Esophagus squamous epithelium (tissue), 5 donors: ENCODE measurements around the gene TANGO2. TPM values are rescaled to one million over a fixed set of nuclear protein-coding genes. Genes with fewer than 3 reads are reported as not detected.

ENCODE experiments used
- DNase-seq: peaks from one replicate; lab custom pipeline; 2025; lab: John Stamatoyannopoulos, UW
- H3K27ac ChIP-seq, 4 donors: fragments of 200-600 bp; sonication (generic); one replicate each; pipeline ENCODE4 v1.5.1; 2016 to 2019; ENCODE audit warnings: mild to moderate bottlenecking in 1 of 4
- H3K27me3 ChIP-seq, 4 donors: fragments of 200-600 bp; sonication (generic); 1 replicate in 3 of 4; 2 replicates in 1 of 4; pipeline versions ENCODE4 v1.5.1 to v1.6.0; 2017 to 2021; ENCODE audit warnings: antibody characterized with exemption in 1 of 4
- H3K36me3 ChIP-seq, 3 donors: fragments of 200-600 bp; sonication (generic); one replicate each; pipeline ENCODE4 v1.5.1; 2016 to 2019
- H3K4me1 ChIP-seq, 3 donors: fragments of 200-600 bp; sonication (generic); one replicate each; pipeline ENCODE4 v1.5.1; 2017 to 2019
- H3K4me3 ChIP-seq, 4 donors: fragments of 200-600 bp; sonication (generic); 1 replicate in 3 of 4; 2 replicates in 1 of 4; pipeline ENCODE4 v1.5.1; 2016 to 2019; ENCODE audit warnings: mild to moderate bottlenecking in 2 of 4, moderate library complexity in 1 of 4
- H3K9me3 ChIP-seq, 3 donors: fragments of 200-600 bp; sonication (generic); one replicate each; pipeline ENCODE4 v1.5.1; 2016 to 2019
- CTCF ChIP-seq, 6 experiments: fragments of 450-650 bp in 4 of 6; fragments of 200-600 bp in 2 of 6; sonication (generic) in 2 of 6; IDR thresholded peaks; one replicate each; pipeline ENCODE4 v1.5.1; 2016 to 2019; ENCODE audit warnings: antibody characterized with exemption in 6 of 6, mild to moderate bottlenecking in 4 of 6, moderate library complexity in 4 of 6
- POLR2A ChIP-seq, 4 donors: fragments of 450-650 bp; IDR thresholded peaks; one replicate each; pipeline ENCODE4 v1.6.1; 2017; ENCODE audit warnings: antibody characterized with exemption in 4 of 4, mild to moderate bottlenecking in 4 of 4, moderate library complexity in 3 of 4
- WGBS, 2 donors: methylation state at CpG; one replicate each; pipeline ENCODE4 v1.1.5; 2018; 5-methylcytosine and 5-hydroxymethylcytosine counted together
- intact Hi-C: fragments of 100-400 bp; cut with DNase I; formaldehyde crosslinking; loops from one replicate; pipeline ENCODE4 v1.15.0; 2022
- total RNA-seq, 4 donors: library from RNA; depleted of rRNA; stranded (reverse); fragments of >200 nt; gene quantifications; one replicate each; pipeline ENCODE4 v1.1.0, GENCODE V29; 2016
- donor health status: DM: yes; HTN: yes; CAD: no.

TANGO2 gene
- total RNA-seq, 4 donors from 2014 or later, result 14.0 to 28.2 (median 17.6) TPM

GRCh38 chr22:20056161-20056560 is 35.3 kb downstream of the TANGO2 start:
- intact Hi-C loops, result no loop called here
- Histone ChIP-seq H3K27ac (no peak overlapping the region), H3K4me1 (peaks cover 0 to 12% (median under 1%) of the 10 kb centered on the region in 3 donors), H3K4me3 (no peak overlapping the region), H3K27me3 (no peaks in the 10 kb centered on the region), H3K36me3 (peaks cover 17 to 80% (median 22%) of the 10 kb centered on the region in 3 donors), H3K9me3 (no peaks in the 10 kb centered on the region)
- TF ChIP-seq POLR2A (IDR thresholded peaks at IDR 0.05) (no peak), CTCF (IDR thresholded peaks at IDR 0.05) (no peak)
- DNase-seq, result no peak
- 84 to 93% methylated on average over 6 to 10 of the region's 10 CpGs for WGBS, 2 donors

- intact Hi-C loops, result no loop called here
Measured at GRCh38 chr22:20056696-20057386, 35.9 kb downstream of the TANGO2 start.

GRCh38 chr22:20057596-20058268 is 36.8 kb downstream of the TANGO2 start:
- H3K27me3 ChIP-seq, result no peaks in the 10 kb centered on the region
- no peak overlapping the region for H3K27ac ChIP-seq
- no peak overlapping the region for H3K4me3 ChIP-seq
- intact Hi-C loops, result no loop called here
- 90 to 94% methylated on average over 10 to 11 of the region's 13 CpGs for WGBS, 2 donors
- no peak for DNase-seq
- peaks cover 25 to 80% (median 38%) of the 10 kb centered on the region in 3 donors for H3K36me3 ChIP-seq
- H3K9me3 ChIP-seq, result no peaks in the 10 kb centered on the region
- H3K4me1 ChIP-seq, result peaks cover 8 to 20% (median 15%) of the 10 kb centered on the region in 3 donors
- TF ChIP-seq CTCF (IDR thresholded peaks at IDR 0.05), result no peak
- TF ChIP-seq POLR2A (IDR thresholded peaks at IDR 0.05), result no peak

More at GRCh38 chr22:20056696-20057386, 35.9 kb downstream of the TANGO2 start:
- no peak for DNase-seq
- WGBS, 2 donors, result 90 to 96% methylated on average over 5 to 12 of the region's 16 CpGs
- Histone ChIP-seq H3K4me1 (peaks cover 1 to 18% (median 7%) of the 10 kb centered on the region in 3 donors), H3K27me3 (no peaks in the 10 kb centered on the region), H3K9me3 (no peaks in the 10 kb centered on the region), H3K4me3 (no peak overlapping the region), H3K27ac (no peak overlapping the region), H3K36me3 (peaks cover 17 to 80% (median 29%) of the 10 kb centered on the region in 3 donors)
- TF ChIP-seq POLR2A (IDR thresholded peaks at IDR 0.05), result no peak
- TF ChIP-seq CTCF (IDR thresholded peaks at IDR 0.05), result no peak

GRCh38 chr22:20058989-20059770 is 38.3 kb downstream of the TANGO2 start:
- H3K4me3 ChIP-seq, result no peak overlapping the region
- 83 to 87% methylated on average over 10 of the region's 10 CpGs for WGBS, 2 donors
- intact Hi-C loops, result no loop called here
- no peak for TF ChIP-seq CTCF (IDR thresholded peaks at IDR 0.05)
- TF ChIP-seq POLR2A (IDR thresholded peaks at IDR 0.05), result no peak
- no peak for DNase-seq
- H3K36me3 ChIP-seq, result peaks cover 23 to 80% (median 29%) of the 10 kb centered on the region in 3 donors
- no peaks in the 10 kb centered on the region for H3K9me3 ChIP-seq
- no peak overlapping the region for H3K27ac ChIP-seq
- no peaks in the 10 kb centered on the region for H3K27me3 ChIP-seq
- peaks cover 16 to 33% (median 30%) of the 10 kb centered on the region in 3 donors for H3K4me1 ChIP-seq
